Lung (tissue), 12 donors: ENCODE results near the gene SMARCD3. TPM values are rescaled to one million over a fixed set of nuclear protein-coding genes. Genes with fewer than 3 reads are reported as not detected.
A peak's percentile ranks its signal among the peaks of the same experiment; 100 is the strongest.

ENCODE experiments used
- ATAC-seq: fragments of 200-7000 bp; cut with Tn5 transposase; one replicate; pipeline ENCODE4 v1.9.1; 2020; ENCODE audit warnings: moderate number of reproducible peaks; ENCODE audit not compliant: insufficient read depth, low FRiP score
- DNase-seq, 3 donors: peaks; one replicate each; pipeline ENCODE4 v3.0.0-alpha.2; 2013 to 2017
- H3K27ac ChIP-seq, 2 donors: one replicate each; pipeline ENCODE4 v1.5.1; 2013; ENCODE audit warnings: mild to moderate bottlenecking in 2 of 2, moderate library complexity in 2 of 2, control low read depth in 1 of 2, inconsistent platforms in 1 of 2, low read depth in 1 of 2, low read length in 1 of 2
- H3K27me3 ChIP-seq, 3 donors: one replicate each; pipeline ENCODE4 v1.5.1; 2013; ENCODE audit warnings: low read length in 2 of 3; ENCODE audit not compliant: control insufficient read depth in 3 of 3, insufficient read depth in 3 of 3
- H3K36me3 ChIP-seq, 4 donors: one replicate each; pipeline ENCODE4 v1.5.1; 2013; ENCODE audit warnings: low read length in 4 of 4, mild to moderate bottlenecking in 1 of 4, moderate library complexity in 1 of 4; ENCODE audit not compliant: control insufficient read depth in 4 of 4, insufficient read depth in 4 of 4
- H3K4me1 ChIP-seq, 5 donors: one replicate each; pipeline ENCODE4 v1.5.1; 2013; ENCODE audit warnings: low read length in 5 of 5, mild to moderate bottlenecking in 2 of 5, moderate library complexity in 1 of 5; ENCODE audit not compliant: control insufficient read depth in 5 of 5, insufficient read depth in 5 of 5
- H3K4me3 ChIP-seq: one replicate; pipeline ENCODE4 v1.5.1; 2013; ENCODE audit warnings: mild to moderate bottlenecking, control low read depth, moderate library complexity
- H3K9ac ChIP-seq, 2 donors: one replicate each; pipeline ENCODE4 v1.5.1; 2013; ENCODE audit warnings: low read length in 2 of 2, control low read depth in 1 of 2; ENCODE audit not compliant: insufficient read depth in 1 of 2
- H3K9me3 ChIP-seq, 4 donors: one replicate each; pipeline ENCODE4 v1.5.1; 2013; ENCODE audit warnings: low read length in 3 of 4, mild to moderate bottlenecking in 1 of 4, moderate library complexity in 1 of 4; ENCODE audit not compliant: control insufficient read depth in 4 of 4, insufficient read depth in 3 of 4
- CTCF ChIP-seq: IDR thresholded peaks from 2 replicates; pipeline ENCODE4 v1.5.1; 2012; ENCODE audit warnings: mild to moderate bottlenecking; ENCODE audit errors: control extremely low read depth, extremely low read depth
- WGBS, 2 donors: extraction: QIAGEN DNeasy Blood & Tissue Kit; methylation state at CpG; one replicate each; pipeline ENCODE4 v1.1.7; 2013; 5-methylcytosine and 5-hydroxymethylcytosine counted together
- polyA plus RNA-seq, 2 donors: library from polyadenylated mRNA; stranded (reverse); fragments of 200-250 nt; gene quantifications; one replicate each; pipeline ENCODE4 v1.2.1, GENCODE V29; 2013
- total RNA-seq, 2 donors: library from RNA; depleted of rRNA in 1 of 2; stranded (reverse); fragments of >200 nt in 1 of 2; gene quantifications; one replicate each; pipeline ENCODE4 v1.2.1, GENCODE V29; 2014 to 2021
- donor health status: control.
- donor health status: control.
- donor health status: Bipolar disorder and iron deficiency.
- donor health status: healthy.
- donor health status: DM: yes; HTN: yes; CAD: no.

Gene SMARCD3
- total and polyA plus RNA-seq, 4 donors = 37.5 to 70.9 (median 51.4) TPM

GRCh38 chr7:151251328-151251688, 2.8 kb upstream of the SMARCD3 start:
- Histone ChIP-seq H3K9me3 (no peaks in the 10 kb centered on the region), H3K4me3 (peak overlapping the region; percentile 47), H3K36me3 (no peaks in the 10 kb centered on the region), H3K9ac (peak overlapping the region in 1 of 2 donors; percentile 50), H3K27me3 (no peaks in the 10 kb centered on the region), H3K4me1 (peaks cover 0 to 57% (median 18%) of the 10 kb centered on the region in 5 donors), H3K27ac (peak overlapping the region; percentile 76 to 97)
- TF ChIP-seq CTCF = no peak
- ATAC-seq (no peak), DNase-seq (peak in 1 of 3 donors; percentile 66)
- 8 to 23% methylated on average over 7 to 19 of the region's 19 CpGs for WGBS, 2 donors

- H3K27me3 ChIP-seq = no peaks in the 10 kb centered on the region
- H3K27ac ChIP-seq = peak overlapping the region; percentile 84 to 97
- 63 to 68% methylated on average over 7 of the region's 7 CpGs for WGBS, 2 donors
- peak overlapping the region in 1 of 2 donors; percentile 50 for H3K9ac ChIP-seq
- no peaks in the 10 kb centered on the region for H3K9me3 ChIP-seq
- H3K36me3 ChIP-seq = no peaks in the 10 kb centered on the region
- DNase-seq = no peak
- H3K4me1 ChIP-seq = peaks cover 0 to 64% (median 18%) of the 10 kb centered on the region in 5 donors
- no peak for TF ChIP-seq CTCF
- no peak overlapping the region for H3K4me3 ChIP-seq
- ATAC-seq = no peak
These were observed 2.0 kb upstream of the SMARCD3 start for GRCh38 chr7:151250181-151251132.

GRCh38 chr7:151249732-151250072, 1.2 kb upstream of the SMARCD3 start:
- no peaks in the 10 kb centered on the region for H3K9me3 ChIP-seq
- H3K36me3 ChIP-seq = no peaks in the 10 kb centered on the region
- 23 to 30% methylated on average over 5 of the region's 5 CpGs for WGBS, 2 donors
- no peak overlapping the region for H3K4me3 ChIP-seq
- peaks cover 0 to under 1% (median 0%) of the 10 kb centered on the region in 3 donors for H3K27me3 ChIP-seq
- peaks cover 0 to 71% (median 19%) of the 10 kb centered on the region in 5 donors for H3K4me1 ChIP-seq
- no peak overlapping the region for H3K9ac ChIP-seq
- no peak for TF ChIP-seq CTCF
- H3K27ac ChIP-seq = peak overlapping the region; percentile 84 to 97
- DNase-seq (peak; percentile 85 to 94 (median 87)), ATAC-seq (no peak)
